ENCODE data around the gene RPS3A. TPM values are rescaled to one million over a fixed set of nuclear protein-coding genes. Genes with fewer than 3 reads are reported as not detected.

The RPS3A gene
- total and polyA plus RNA-seq, 4 donors = 1,247 to 2,958 (median 2,497) TPM

DNA sequence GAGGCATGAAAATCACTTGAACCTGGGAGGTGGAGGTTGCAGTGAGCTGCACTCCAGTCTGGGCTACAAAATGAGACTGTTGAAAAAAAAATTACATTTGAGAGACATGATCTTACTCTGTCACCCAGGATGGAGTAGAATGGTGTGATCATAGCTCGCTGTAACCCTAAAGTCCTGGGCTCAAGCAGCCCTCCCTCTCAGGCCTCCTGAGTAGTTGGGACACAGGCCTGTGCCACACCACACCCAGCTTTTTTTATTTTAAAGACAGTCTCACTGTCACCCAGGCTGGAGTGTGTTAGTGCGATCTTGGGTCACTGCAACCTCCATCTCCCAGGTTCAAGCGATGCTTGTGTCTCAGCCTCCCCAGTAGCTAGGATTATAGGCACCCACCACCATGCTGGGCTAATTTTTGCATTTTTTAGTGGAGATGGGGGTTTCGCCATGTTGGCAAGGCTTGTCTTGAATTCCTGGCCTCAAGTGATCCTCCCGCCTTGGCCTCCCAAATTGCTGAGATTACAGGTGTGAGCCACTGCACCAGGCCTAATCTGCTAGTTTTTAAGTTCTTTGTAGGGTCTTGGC is 6.1 kb downstream of the RPS3A start:
- no peaks in the 10 kb centered on the region for H3K9me3 ChIP-seq (ENCODE audit: control insufficient read depth in 4 of 4, insufficient read depth in 3 of 4, low read length in 3 of 4)
- H3K27me3 ChIP-seq (ENCODE audit: control insufficient read depth in 3 of 3, insufficient read depth in 3 of 3, low read length in 2 of 3) = no peaks in the 10 kb centered on the region
- peaks cover 25 to 47% (median 32%) of the 10 kb centered on the region in 4 donors for H3K36me3 ChIP-seq (ENCODE audit: control insufficient read depth in 4 of 4, insufficient read depth in 4 of 4, low read length in 4 of 4)
- H3K27ac ChIP-seq (ENCODE audit: low read depth in 1 of 2, low read length in 1 of 2) = no peak overlapping the region
- DNase-seq = no peak
- TF ChIP-seq, protein P1, sequence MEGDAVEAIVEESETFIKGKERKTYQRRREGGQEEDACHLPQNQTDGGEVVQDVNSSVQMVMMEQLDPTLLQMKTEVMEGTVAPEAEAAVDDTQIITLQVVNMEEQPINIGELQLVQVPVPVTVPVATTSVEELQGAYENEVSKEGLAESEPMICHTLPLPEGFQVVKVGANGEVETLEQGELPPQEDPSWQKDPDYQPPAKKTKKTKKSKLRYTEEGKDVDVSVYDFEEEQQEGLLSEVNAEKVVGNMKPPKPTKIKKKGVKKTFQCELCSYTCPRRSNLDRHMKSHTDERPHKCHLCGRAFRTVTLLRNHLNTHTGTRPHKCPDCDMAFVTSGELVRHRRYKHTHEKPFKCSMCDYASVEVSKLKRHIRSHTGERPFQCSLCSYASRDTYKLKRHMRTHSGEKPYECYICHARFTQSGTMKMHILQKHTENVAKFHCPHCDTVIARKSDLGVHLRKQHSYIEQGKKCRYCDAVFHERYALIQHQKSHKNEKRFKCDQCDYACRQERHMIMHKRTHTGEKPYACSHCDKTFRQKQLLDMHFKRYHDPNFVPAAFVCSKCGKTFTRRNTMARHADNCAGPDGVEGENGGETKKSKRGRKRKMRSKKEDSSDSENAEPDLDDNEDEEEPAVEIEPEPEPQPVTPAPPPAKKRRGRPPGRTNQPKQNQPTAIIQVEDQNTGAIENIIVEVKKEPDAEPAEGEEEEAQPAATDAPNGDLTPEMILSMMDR (IDR thresholded peaks at IDR 0.05; ENCODE audit: control extremely low read depth, extremely low read depth) = no peak
- WGBS, 2 donors = 97 to 100% methylated on average over 5 of the region's 5 CpGs
- no peak overlapping the region for H3K9ac ChIP-seq (ENCODE audit: insufficient read depth in 1 of 2, low read length in 2 of 2)
- no peak overlapping the region for H3K4me3 ChIP-seq
- no peak for ATAC-seq (ENCODE audit: insufficient read depth, low FRiP score)
- H3K4me1 ChIP-seq (ENCODE audit: control insufficient read depth in 5 of 5, insufficient read depth in 5 of 5, low read length in 5 of 5) = peaks cover 0 to 7% (median 4%) of the 10 kb centered on the region in 5 donors

DNA sequence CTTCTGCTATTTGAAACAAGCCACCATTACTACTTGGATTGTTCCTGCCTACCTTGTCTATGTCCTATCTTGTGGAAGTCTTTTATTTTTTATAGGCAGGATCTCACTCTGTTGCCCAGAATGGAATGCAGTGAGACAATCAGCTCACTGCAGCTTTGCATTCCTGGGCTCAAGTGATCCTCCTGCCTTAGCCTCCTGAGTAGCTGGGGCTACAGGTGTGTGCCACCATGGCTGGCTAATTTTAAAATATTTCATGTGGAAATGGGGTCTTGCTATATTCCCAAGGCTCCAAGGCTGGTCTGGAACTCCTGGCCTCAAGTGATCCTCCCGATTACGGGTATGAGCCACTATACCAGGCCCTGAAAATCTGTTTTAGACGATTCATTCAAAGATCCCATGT is 7.6 kb downstream of the RPS3A start:
- no peaks in the 10 kb centered on the region for H3K9me3 ChIP-seq (ENCODE audit: control insufficient read depth in 4 of 4, insufficient read depth in 3 of 4, low read length in 3 of 4)
- ATAC-seq (ENCODE audit: insufficient read depth, low FRiP score) (no peak), DNase-seq (no peak)
- 96 to 99% methylated on average over 3 of the region's 3 CpGs for WGBS, 2 donors
- H3K27ac ChIP-seq (ENCODE audit: low read depth in 1 of 2, low read length in 1 of 2) = no peak overlapping the region
- no peak overlapping the region for H3K4me3 ChIP-seq
- H3K27me3 ChIP-seq (ENCODE audit: control insufficient read depth in 3 of 3, insufficient read depth in 3 of 3, low read length in 2 of 3) = no peaks in the 10 kb centered on the region
- peaks cover 25 to 42% (median 29%) of the 10 kb centered on the region in 4 donors for H3K36me3 ChIP-seq (ENCODE audit: control insufficient read depth in 4 of 4, insufficient read depth in 4 of 4, low read length in 4 of 4)
- no peak overlapping the region for H3K9ac ChIP-seq (ENCODE audit: insufficient read depth in 1 of 2, low read length in 2 of 2)
- TF ChIP-seq, protein P1 (IDR thresholded peaks at IDR 0.05; ENCODE audit: control extremely low read depth, extremely low read depth) = no peak
- peaks cover 0 to 5% (median 0%) of the 10 kb centered on the region in 5 donors for H3K4me1 ChIP-seq (ENCODE audit: control insufficient read depth in 5 of 5, insufficient read depth in 5 of 5, low read length in 5 of 5)

GRCh38 chr4:151110236-151110635 is 10.8 kb downstream of the RPS3A start:
- TF ChIP-seq, protein P1 (IDR thresholded peaks at IDR 0.05; ENCODE audit: control extremely low read depth, extremely low read depth) = no peak
- peaks cover 12 to 28% (median 19%) of the 10 kb centered on the region in 4 donors for H3K36me3 ChIP-seq (ENCODE audit: control insufficient read depth in 4 of 4, insufficient read depth in 4 of 4, low read length in 4 of 4)
- no peaks in the 10 kb centered on the region for H3K9me3 ChIP-seq (ENCODE audit: control insufficient read depth in 4 of 4, insufficient read depth in 3 of 4, low read length in 3 of 4)
- 98 to 99% methylated on average over 3 of the region's 3 CpGs for WGBS, 2 donors
- H3K27ac ChIP-seq (ENCODE audit: low read depth in 1 of 2, low read length in 1 of 2) = no peak overlapping the region
- no peak for DNase-seq
- ATAC-seq (ENCODE audit: insufficient read depth, low FRiP score) = no peak
- H3K4me3 ChIP-seq = no peak overlapping the region
- H3K9ac ChIP-seq (ENCODE audit: insufficient read depth in 1 of 2, low read length in 2 of 2) = no peak overlapping the region
- H3K27me3 ChIP-seq (ENCODE audit: control insufficient read depth in 3 of 3, insufficient read depth in 3 of 3, low read length in 2 of 3) = no peaks in the 10 kb centered on the region
- H3K4me1 ChIP-seq (ENCODE audit: control insufficient read depth in 5 of 5, insufficient read depth in 5 of 5, low read length in 5 of 5) = peaks cover 0 to 16% (median 11%) of the 10 kb centered on the region in 5 donors

DNA sequence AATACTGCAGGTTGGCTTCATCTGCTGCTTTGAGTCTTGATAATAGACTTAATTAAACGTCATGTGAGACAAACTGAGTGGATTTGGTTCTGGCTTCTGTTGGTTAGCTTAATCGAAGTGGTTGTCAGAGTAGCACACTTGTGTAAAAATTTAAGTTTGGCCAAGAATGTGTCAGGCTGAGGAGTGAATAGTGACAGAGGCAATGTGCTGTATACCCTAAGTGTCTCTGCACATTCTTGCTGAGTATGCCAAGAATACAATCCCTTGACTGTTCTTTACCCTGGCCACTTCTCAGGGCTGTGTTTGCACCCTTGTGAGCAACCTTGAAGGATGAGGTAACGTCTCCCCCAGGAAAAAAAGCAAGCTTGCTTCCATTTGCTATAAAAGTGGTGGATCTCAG is 14.9 kb downstream of the RPS3A start:
- Histone ChIP-seq H3K27ac (ENCODE audit: low read depth in 1 of 2, low read length in 1 of 2) (peak overlapping the region in 1 of 2 donors; percentile 69), H3K9ac (ENCODE audit: insufficient read depth in 1 of 2, low read length in 2 of 2) (peak overlapping the region in 1 of 2 donors; percentile 26), H3K27me3 (ENCODE audit: control insufficient read depth in 3 of 3, insufficient read depth in 3 of 3, low read length in 2 of 3) (no peaks in the 10 kb centered on the region), H3K4me3 (no peak overlapping the region), H3K9me3 (ENCODE audit: control insufficient read depth in 4 of 4, insufficient read depth in 3 of 4, low read length in 3 of 4) (no peaks in the 10 kb centered on the region), H3K4me1 (ENCODE audit: control insufficient read depth in 5 of 5, insufficient read depth in 5 of 5, low read length in 5 of 5) (peaks cover 0 to 16% (median 11%) of the 10 kb centered on the region in 5 donors), H3K36me3 (ENCODE audit: control insufficient read depth in 4 of 4, insufficient read depth in 4 of 4, low read length in 4 of 4) (peaks cover 5 to 12% (median 10%) of the 10 kb centered on the region in 4 donors)
- TF ChIP-seq, protein P1 (IDR thresholded peaks at IDR 0.05; ENCODE audit: control extremely low read depth, extremely low read depth) = no peak
- DNase-seq (peak; percentile 71 to 91 (median 89)), ATAC-seq (ENCODE audit: insufficient read depth, low FRiP score) (no peak)
- 59 to 82% methylated on average over 3 of the region's 3 CpGs for WGBS, 2 donors
